SK-N-SH (cell line): ENCODE results near the gene FUCA1. TPM values are rescaled to one million over a fixed set of nuclear protein-coding genes. Genes with fewer than 3 reads are reported as not detected.

Experiments
- CTCF ChIA-PET: fragments of 300-600, 350-600 bp; formaldehyde crosslinking; extraction: SDS; loops from one replicate; lab custom pipeline; 2021; lab: Yijun Ruan, JAX
- POLR2A ChIA-PET: fragments of 350-600 bp; sonication (Branson Sonifier 250); formaldehyde crosslinking; extraction: SDS; loops from one replicate; lab custom pipeline; 2020; ENCODE audit warnings: antibody characterized with exemption, inconsistent platforms; lab: Yijun Ruan, JAX
- DNase-seq: peaks from one replicate; pipeline ENCODE4 v3.0.0; 2012
- H2AFZ ChIP-seq: fragments of 200-600 bp; sonication (generic); 2 replicates; pipeline ENCODE4 v1.8.1; 2016; ENCODE audit warnings: antibody characterized with exemption, mild to moderate bottlenecking, low read depth
- H3F3A ChIP-seq: fragments of 200-600 bp; sonication (generic); replicated peaks from 2 replicates; pipeline ENCODE3; 2016; ENCODE audit warnings: antibody characterized with exemption, mild to moderate bottlenecking; ENCODE audit not compliant: insufficient read depth
- H3K27ac ChIP-seq, 2 experiments: fragments of 200-500 bp in 1 of 2; fragments of 200-600 bp in 1 of 2; sonication (Bioruptor generic) in 1 of 2; sonication (generic), shearing (Covaris generic) in 1 of 2; 2 replicates each; pipeline versions ENCODE4 v1.5.1 to v1.6.1; 2014 to 2016; ENCODE audit warnings: low read depth in 2 of 2, inconsistent platforms in 1 of 2, low read length in 1 of 2, mild to moderate bottlenecking in 1 of 2, mixed read lengths in 1 of 2
- H3K27me3 ChIP-seq: fragments of 200-600 bp; sonication (generic), shearing (Covaris generic); 2 replicates; pipeline ENCODE4 v1.6.1; 2016; ENCODE audit warnings: mixed run types; ENCODE audit not compliant: insufficient read depth
- H3K36me3 ChIP-seq, 2 experiments: fragments of 200-500 bp in 1 of 2; fragments of 200-600 bp in 1 of 2; sonication (Bioruptor generic) in 1 of 2; sonication (generic) in 1 of 2; replicated peaks in 1 of 2; 2 replicates each; pipeline versions ENCODE3 to v1.5.1; 2014 to 2016; ENCODE audit warnings: low read length in 1 of 2, mild to moderate bottlenecking in 1 of 2; ENCODE audit not compliant: insufficient read depth in 2 of 2, control insufficient read depth in 1 of 2
- H3K4me1 ChIP-seq, 2 experiments: fragments of 200-500 bp in 1 of 2; fragments of 200-600 bp in 1 of 2; sonication (Bioruptor generic) in 1 of 2; sonication (generic), shearing (Covaris generic) in 1 of 2; 2 replicates each; pipeline versions ENCODE4 v1.5.1 to v1.6.1; 2014 to 2016; ENCODE audit warnings: low read depth in 1 of 2, low read length in 1 of 2, mixed run types in 1 of 2; ENCODE audit not compliant: insufficient read depth in 2 of 2, control insufficient read depth in 1 of 2
- H3K4me2 ChIP-seq: fragments of 200-600 bp; sonication (generic), shearing (Covaris generic); 2 replicates; pipeline ENCODE4 v1.6.1; 2017; ENCODE audit warnings: mixed run types
- H3K4me3 ChIP-seq, 2 experiments: fragments of 200-500 bp in 1 of 2; fragments of 200-600 bp in 1 of 2; sonication (Bioruptor generic) in 1 of 2; sonication (generic), shearing (Covaris generic) in 1 of 2; 2 replicates each; pipeline versions ENCODE4 v1.5.1 to v1.8.1; 2014 to 2016; ENCODE audit warnings: low read depth in 2 of 2, inconsistent platforms in 1 of 2, low read length in 1 of 2, mild to moderate bottlenecking in 1 of 2, mixed read lengths in 1 of 2, moderate library complexity in 1 of 2
- H3K79me2 ChIP-seq: fragments of 200-600 bp; sonication (generic); 2 replicates; pipeline ENCODE4 v1.8.1; 2017; ENCODE audit warnings: mild to moderate bottlenecking; ENCODE audit not compliant: insufficient read depth
- H3K9ac ChIP-seq: fragments of 200-600 bp; sonication (generic); 2 replicates; pipeline ENCODE4 v1.6.1; 2017; ENCODE audit warnings: mixed run types
- H3K9me2 ChIP-seq: fragments of 200-600 bp; sonication (generic); 2 replicates; pipeline ENCODE4 v1.6.1; 2017; ENCODE audit warnings: mixed run types
- H3K9me3 ChIP-seq: fragments of 200-600 bp; sonication (generic); 2 replicates; pipeline ENCODE4 v1.6.1; 2017; ENCODE audit warnings: mixed run types, mild to moderate bottlenecking, moderate library complexity
- H4K20me1 ChIP-seq: fragments of 200-600 bp; sonication (generic); 2 replicates; pipeline ENCODE4 v1.6.1; 2017; ENCODE audit warnings: mild to moderate bottlenecking, mixed run types; ENCODE audit not compliant: insufficient read depth
- CTCF ChIP-seq: fragments of 200-600 bp; sonication (generic); IDR thresholded peaks from 2 replicates; pipeline ENCODE4 v1.6.1; 2017; ENCODE audit warnings: antibody characterized with exemption, mild to moderate bottlenecking, moderate library complexity
- EP300 ChIP-seq, 2 experiments: IDR thresholded peaks; 2 replicates each; pipeline versions ENCODE4 v1.4.0 to v1.6.1; 2012; ENCODE audit warnings: borderline replicate concordance in 1 of 2, low read depth in 1 of 2, low read length in 1 of 2
- EZH2phosphoT487 ChIP-seq: fragments of 200-600 bp; sonication (generic); IDR thresholded peaks from 2 replicates; pipeline ENCODE4 v1.6.1; 2017; ENCODE audit warnings: low read depth, mixed run types, mild to moderate bottlenecking, antibody characterized with exemption, moderate library complexity, borderline replicate concordance
- FOXJ3 ChIP-seq: sonication (generic); formaldehyde crosslinking; IDR thresholded peaks from 2 replicates; pipeline ENCODE4 v1.5.1; 2020; ENCODE audit warnings: mild to moderate bottlenecking, missing genetic modification reagents
- JUND ChIP-seq: IDR thresholded peaks from 2 replicates; pipeline ENCODE4 v1.4.0; 2012
- MXI1 ChIP-seq: IDR thresholded peaks from 2 replicates; pipeline ENCODE4 v1.6.1; 2012; ENCODE audit warnings: mild to moderate bottlenecking, low read depth, low read length, improper control_type of control experiment
- POLR2AphosphoS5 ChIP-seq: IDR thresholded peaks from 2 replicates; pipeline ENCODE4 v1.6.1; 2012; ENCODE audit warnings: low read depth, low read length
- RFX5 ChIP-seq: IDR thresholded peaks from 2 replicates; pipeline ENCODE4 v1.6.1; 2012; ENCODE audit warnings: mild to moderate bottlenecking, improper control_type of control experiment, low read length
- RXRA ChIP-seq: IDR thresholded peaks from 2 replicates; pipeline ENCODE4 v1.4.0; 2012; ENCODE audit warnings: low read depth, mild to moderate bottlenecking, borderline replicate concordance
- YY1 ChIP-seq: IDR thresholded peaks from 2 replicates; pipeline ENCODE4 v1.4.0; 2012; ENCODE audit warnings: low read depth, mild to moderate bottlenecking
- WGBS: methylation state at CpG from one replicate; pipeline ENCODE4 v1.1.6; 2017; ENCODE audit warnings: low lambda C conversion rate; 5-methylcytosine and 5-hydroxymethylcytosine counted together
- polyA plus RNA-seq, 3 experiments: library from polyadenylated mRNA; depleted of rRNA; stranded (reverse); fragments of >200 nt; gene quantifications; 2 replicates each; pipeline ENCODE4 v1.2.3, GENCODE V29; 2012

FUCA1 gene
- polyA plus RNA-seq, 1 of the 3 experiments (the other 2 are of a cell fraction) = 31.9 TPM

GRCh38 chr1:23878668-23879067, 10.6 kb upstream of the FUCA1 start (continued):
- TF ChIP-seq JUND (no peak), RXRA (no peak), CTCF (no peak), YY1 (no peak), POLR2AphosphoS5 (no peak)

GRCh38 chr1:23875382-23875781, 7.3 kb upstream of the FUCA1 start:
- Histone ChIP-seq H2AFZ (no peak overlapping the region), H3K9ac (no peak overlapping the region), H4K20me1 (no peaks in the 10 kb centered on the region), H3K9me3 (0 out of 2 replicates have a peak, but pooled peaks cover 5% of the 10 kb centered on the region), H3K79me2 (no peaks in the 10 kb centered on the region), H3K4me2 (no peak overlapping the region), H3K4me1 (no peaks in the 10 kb centered on the region), H3K27me3 (no peaks in the 10 kb centered on the region; the same call in 1 of the 2 replicates), H3K27ac (no peak overlapping the region), H3K4me3 (no peak overlapping the region), H3K9me2 (no peaks in the 10 kb centered on the region), H3K36me3 (no peaks in the 10 kb centered on the region), H3F3A (no peaks in the 10 kb centered on the region)
- 67% methylated on average over 3 of the region's 3 CpGs for WGBS
- no peak for TF ChIP-seq CTCF
- TF ChIP-seq FOXJ3 (CRISPR knock-in tag) = no peak
- TF ChIP-seq EP300 (IDR thresholded peaks at IDR 0.05; ENCODE audit: borderline replicate concordance in 1 of 2, low read depth in 1 of 2, low read length in 1 of 2) = no peak
- DNase-seq = no peak
- CTCF ChIA-PET = no interaction called here
- POLR2A ChIA-PET = no interaction called here

GRCh38 chr1:23872421-23872820, 4.3 kb upstream of the FUCA1 start:
- CTCF ChIA-PET = interaction anchor here (1.4 kb wide), 1 partner anchor 44 kb away, joined by 7 read pairs; no protein-coding TSS in a partner anchor

More at GRCh38 chr1:23872421-23872820, 4.3 kb upstream of the FUCA1 start:
- Histone ChIP-seq H3K9me3 (no peaks in the 10 kb centered on the region), H4K20me1 (no peaks in the 10 kb centered on the region), H3K4me1 (peaks cover 0 to 3% of the 10 kb centered on the region in 2 experiments; a peak in 1 of 4 replicates), H3K27me3 (no peaks in the 10 kb centered on the region; the same call in 1 of the 2 replicates), H3F3A (no peaks in the 10 kb centered on the region), H3K9me2 (no peaks in the 10 kb centered on the region), H2AFZ (no peak overlapping the region), H3K27ac (no peak overlapping the region), H3K4me3 (no peak overlapping the region), H3K36me3 (no peaks in the 10 kb centered on the region), H3K4me2 (no peak overlapping the region), H3K9ac (no peak overlapping the region), H3K79me2 (no peaks in the 10 kb centered on the region)
- POLR2A ChIA-PET = no interaction called here
- 53% methylated on average over 3 of the region's 3 CpGs for WGBS
- TF ChIP-seq RFX5 (no peak), EZH2phosphoT487 (no peak), YY1 (no peak), MXI1 (no peak)
- DNase-seq = no peak
